NCI-H2081 (cell line): Measurements from ENCODE around the gene WNT7B.

Experiments used
- DNase-seq, 2 experiments: peaks; one replicate each; lab custom pipeline; 2025; lab: John Stamatoyannopoulos, UW

The WNT7B gene

GRCh38 chr22:45888221-45889092 lies 88.5 kb downstream of the WNT7B start:
- no peak for DNase-seq

- DNase-seq = no peak
Observed at GRCh38 chr22:45887202-45888131, 89.5 kb downstream of the WNT7B start.

DNA sequence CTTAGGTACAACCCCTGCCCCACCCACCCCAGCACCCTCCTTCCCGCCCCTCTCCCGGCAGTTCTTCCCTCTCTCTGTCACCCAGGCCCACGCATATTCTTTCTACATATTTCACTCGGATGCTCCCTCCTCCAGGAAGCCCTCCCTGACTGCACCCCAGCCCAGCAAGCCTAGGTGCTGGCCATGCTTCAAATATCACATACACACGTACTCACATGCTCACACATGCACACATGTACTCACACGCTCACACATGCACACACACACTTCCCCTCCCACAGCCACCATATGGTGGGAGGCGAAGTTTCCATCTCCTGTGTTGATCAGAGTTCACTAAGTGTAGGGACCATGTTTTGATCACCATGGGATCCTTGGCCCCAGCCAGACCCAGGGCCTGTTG lies 90.4 kb downstream of the WNT7B start:
- DNase-seq = no peak

GRCh38 chr22:45885941-45886395 lies 91.0 kb downstream of the WNT7B start:
- DNase-seq = no peak

DNA sequence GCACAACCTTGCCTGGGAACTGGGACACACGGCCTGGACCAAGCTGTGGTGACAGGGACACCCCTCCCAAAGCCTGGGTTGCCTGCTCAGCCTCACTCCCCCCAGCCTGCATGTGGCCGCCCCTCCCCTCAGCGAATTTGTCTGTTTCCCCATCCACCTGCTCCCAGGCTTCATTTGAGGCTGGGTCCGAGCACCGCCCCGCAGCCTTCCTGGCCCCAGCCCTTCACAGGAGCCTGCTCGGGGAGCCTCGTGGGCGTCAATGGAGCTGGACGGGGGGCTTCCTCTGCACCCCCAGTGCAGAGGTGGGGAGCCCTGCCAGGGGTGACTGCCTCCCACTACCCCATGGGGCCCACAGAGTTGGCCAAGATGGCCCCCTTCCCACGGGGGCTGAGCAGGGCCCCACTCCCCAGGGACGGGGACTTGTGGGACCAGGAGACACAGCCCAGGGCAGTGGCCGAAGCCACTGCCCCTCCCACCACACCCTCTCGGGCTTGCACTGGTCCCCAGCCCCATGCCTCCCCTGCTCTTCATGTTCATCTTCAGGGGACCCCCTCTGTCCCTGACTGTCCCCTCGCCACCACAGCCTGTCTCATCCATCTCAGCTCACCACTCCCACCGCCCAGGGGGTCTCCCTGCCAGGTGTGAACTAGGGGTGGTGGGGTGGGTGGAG lies 91.7 kb downstream of the WNT7B start:
- no peak for DNase-seq

DNA sequence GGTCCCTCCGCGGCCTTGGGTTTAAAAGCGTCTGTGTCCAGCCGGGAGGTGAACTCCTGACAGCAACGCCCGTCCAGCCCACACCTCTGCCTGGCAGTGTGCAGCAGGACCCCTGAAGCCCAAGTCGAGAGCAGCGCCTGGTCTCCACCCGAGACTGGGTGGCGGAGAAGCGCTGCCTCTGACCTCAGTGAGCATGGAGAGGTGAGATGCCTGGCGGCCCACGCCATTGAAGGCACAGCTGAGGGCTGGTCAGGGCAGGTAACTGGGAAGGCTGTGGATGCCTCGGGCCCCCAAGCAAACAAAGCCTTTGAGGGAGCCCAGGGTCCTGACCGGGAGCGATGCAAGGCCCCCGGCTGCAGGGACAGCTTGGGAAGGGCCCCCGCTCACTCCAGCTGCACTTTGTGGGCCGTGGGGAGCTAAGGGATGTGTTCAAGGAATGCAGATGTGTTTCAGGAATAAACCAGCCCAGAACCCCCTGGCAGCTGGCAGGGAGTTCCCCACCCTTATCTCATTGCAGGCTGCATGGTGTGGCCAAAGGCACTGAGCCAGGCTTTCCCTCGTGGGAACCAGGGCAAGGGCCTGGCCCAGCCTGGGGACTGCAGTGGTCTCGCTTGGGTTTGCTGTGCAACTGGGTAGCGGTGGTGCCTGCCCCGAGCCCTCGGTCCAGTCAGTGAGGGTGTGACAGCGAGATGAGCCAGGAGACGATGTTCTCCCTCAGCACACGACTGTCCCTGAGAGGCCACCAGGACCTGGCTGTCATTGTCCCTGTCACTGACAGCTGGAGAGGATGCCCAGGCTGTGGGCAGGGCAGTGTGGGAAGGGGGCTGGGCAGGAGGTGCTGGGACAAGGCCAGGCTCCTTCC lies 92.5 kb downstream of the WNT7B start:
- DNase-seq = no peak

- DNase-seq = no peak
Observed at GRCh38 chr22:45883811-45884170, 93.2 kb downstream of the WNT7B start.

GRCh38 chr22:45882881-45883810 lies 93.8 kb downstream of the WNT7B start:
- DNase-seq = no peak

DNA sequence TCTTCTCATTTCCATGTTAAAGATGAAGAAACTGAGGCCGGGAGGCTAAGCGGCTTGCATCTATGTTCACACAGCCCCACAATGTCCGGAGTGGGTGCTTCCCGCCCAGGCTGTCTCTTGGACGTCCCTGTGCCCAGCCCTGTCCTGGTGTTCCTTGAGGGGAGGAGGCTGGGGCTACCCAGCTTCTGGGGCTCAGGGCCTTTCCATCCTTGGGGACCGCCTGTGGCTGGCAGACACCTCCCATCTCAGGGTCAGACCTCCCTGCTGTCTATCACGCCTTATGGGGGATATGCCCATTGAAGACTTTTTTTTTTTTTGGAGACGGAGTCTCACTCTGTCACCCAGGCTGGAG lies 95.5 kb downstream of the WNT7B start:
- DNase-seq = no peak

DNA sequence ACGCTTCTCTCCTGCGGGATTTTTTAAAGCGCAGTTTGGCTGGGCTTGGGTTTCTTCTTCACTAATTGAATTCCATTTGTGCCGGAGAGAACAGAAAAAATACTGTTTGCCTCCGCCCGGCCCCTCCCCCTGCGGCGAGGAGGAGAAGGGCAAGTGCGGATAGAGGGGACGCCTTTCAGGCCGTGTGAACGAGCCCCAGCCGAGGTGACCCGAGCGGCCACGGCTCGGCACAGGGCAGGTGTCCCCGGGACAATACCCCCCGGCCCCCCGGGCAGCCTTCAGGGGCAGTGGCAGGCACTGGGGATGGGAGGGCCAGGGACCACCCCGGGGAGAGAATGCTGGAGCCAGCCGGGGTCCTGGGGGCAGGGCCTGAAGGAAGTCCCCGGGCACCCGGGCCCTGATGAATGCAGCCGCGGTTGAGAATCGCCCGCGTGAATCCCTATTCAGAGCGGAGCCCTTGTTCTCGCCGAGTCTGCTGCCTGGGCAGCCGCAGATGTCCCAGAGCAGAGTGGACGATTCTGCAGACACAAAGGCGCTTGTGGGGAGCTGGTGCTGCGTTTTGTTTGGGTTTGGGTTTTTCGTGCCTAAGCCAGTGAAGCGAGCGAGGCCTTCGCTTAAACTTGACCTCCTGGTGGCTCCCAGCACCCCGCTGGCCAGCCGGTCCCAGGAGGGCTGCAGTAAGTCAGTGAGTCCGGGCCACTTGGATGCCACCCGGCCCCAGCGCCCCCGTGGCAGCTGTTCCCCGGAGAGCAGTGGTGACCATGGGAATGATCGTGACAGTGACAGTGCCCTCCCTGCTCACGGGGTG lies 96.0 kb downstream of the WNT7B start:
- no peak for DNase-seq

DNA sequence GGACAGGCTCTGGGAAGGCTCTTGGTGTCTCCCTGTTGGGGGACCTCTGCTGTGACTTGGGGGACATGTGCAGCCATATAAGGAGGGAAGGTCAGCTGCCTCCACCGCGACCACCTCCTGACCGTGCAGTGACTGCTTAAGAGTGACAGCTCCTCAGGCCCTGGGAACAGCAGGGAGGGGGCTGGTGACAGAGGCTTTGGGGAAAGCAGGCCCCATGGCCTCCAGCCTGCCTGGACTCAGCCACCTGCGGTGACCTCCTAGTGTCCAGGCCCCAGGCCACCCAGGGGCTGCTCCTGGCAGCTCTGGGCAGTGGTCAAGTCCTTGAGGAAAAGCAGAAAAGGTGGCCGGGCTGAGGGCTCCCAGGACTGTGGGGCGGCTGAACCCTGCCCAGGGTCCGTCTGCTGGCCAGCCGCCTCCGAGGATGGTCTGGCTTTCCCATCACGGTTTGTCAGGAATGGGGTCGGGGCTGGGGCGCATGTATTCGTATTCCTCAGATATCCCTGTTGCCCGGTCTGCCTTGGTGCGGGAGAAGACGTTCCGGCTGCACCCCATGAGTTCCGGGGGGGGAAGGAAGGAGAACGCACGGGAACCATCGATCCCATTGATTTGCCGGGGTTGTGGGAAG lies 96.8 kb downstream of the WNT7B start:
- DNase-seq = no peak

DNA sequence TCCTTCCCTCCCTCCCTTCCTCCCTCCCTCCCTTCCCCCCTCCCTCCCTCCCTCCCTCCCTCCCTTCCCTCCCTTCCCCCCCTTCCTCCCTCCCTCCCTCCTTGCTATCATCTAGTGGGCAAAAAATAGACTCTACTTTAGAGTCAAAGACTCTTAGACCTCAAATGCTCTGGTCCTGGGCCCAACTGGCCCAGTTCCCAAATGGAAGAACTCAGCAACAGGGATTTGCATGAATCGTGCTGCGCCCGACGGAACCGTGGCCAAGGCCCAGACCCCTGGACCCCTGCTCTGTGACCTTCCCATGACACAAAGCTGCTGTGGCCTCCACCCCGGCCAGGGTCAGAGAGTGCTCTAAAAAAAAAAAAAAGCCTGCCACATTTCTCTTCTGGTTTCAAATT lies 97.4 kb downstream of the WNT7B start:
- no peak for DNase-seq

- DNase-seq = no peak
Observed at GRCh38 chr22:45878901-45879551, 97.9 kb downstream of the WNT7B start.

- peak; percentile 33 to 69 for DNase-seq
Observed at GRCh38 chr22:45878051-45878781, 98.7 kb downstream of the WNT7B start.

GRCh38 chr22:45877651-45878050 lies 99.3 kb downstream of the WNT7B start:
- no peak for DNase-seq

GRCh38 chr22:45877036-45877380 lies 100.0 kb downstream of the WNT7B start:
- DNase-seq = no peak

DNA sequence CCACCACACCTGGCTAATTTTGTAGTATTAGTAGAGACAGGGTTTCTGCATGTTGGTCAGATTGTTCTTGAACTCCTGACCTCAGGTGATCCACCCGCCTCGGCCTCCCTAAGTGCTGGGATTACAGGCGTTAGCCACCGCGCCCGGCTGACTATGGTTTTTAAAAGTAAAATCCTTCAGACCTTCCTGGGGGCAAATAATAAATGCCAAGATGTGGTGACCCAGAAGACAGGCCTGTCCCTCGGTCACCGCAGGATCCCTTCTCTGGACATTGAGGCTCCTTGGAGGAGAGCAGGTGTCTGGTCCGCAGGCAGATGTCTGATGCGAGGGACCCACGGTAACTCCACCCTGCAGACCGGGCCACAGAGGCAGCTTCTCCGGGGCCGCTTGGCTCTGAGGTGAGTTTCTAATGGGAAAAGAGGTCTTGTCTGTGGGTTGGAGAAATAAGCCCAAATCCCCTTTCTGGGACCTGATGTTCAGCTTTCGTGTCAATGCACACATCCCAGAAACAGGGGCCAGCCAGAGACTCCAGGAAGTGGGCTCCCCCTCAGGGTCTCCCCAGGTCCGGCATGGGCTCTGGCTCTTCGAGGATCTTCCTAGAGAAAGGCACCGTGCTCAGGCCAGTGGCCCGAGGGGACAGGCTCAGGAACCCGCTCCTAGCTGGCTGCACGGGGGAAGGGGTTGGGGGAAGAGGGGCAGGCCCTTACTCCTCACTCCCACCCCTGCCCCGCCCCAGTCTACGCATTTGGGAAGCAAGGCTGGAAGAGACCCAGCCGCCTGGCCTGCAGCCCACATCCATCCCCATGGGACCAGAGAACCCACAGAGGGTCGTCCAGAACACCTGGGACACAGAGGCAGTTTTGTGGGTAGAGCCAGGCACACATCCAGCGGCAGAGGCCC lies 100.6 kb downstream of the WNT7B start:
- no peak for DNase-seq
